Activated CD4-positive, alpha-beta T cell treated with anti-CD3 and anti-CD28 coated beads for 36 hours (primary cell): ENCODE data around the gene LRRC4. TPM values are rescaled to one million over a fixed set of nuclear protein-coding genes. Genes with fewer than 3 reads are reported as not detected.
A peak's percentile ranks its signal among the peaks of the same experiment; 100 is the strongest.

ENCODE experiments used
- ATAC-seq: fragments of 200-7000 bp; cut with Tn5 transposase; one replicate; pipeline ENCODE4 v1.10.0; 2021; ENCODE audit warnings: mild to moderate bottlenecking, moderate library complexity
- CTCF ChIA-PET: fragments of 350-600 bp; sonication (Branson Sonifier 250); formaldehyde crosslinking; loops from one replicate; lab custom pipeline; 2021; ENCODE audit warnings: antibody characterized with exemption; lab: Charles Lee
- POLR2A ChIA-PET: fragments of 350-600 bp; sonication (Branson Sonifier 250); formaldehyde crosslinking; loops from one replicate; lab custom pipeline; 2021; ENCODE audit warnings: antibody characterized with exemption, inconsistent platforms; lab: Charles Lee
- DNase-seq: peaks from one replicate; pipeline ENCODE4 v3.0.0-alpha.2; 2020
- H3K27ac Mint-ChIP-seq: one replicate; pipeline ENCODE4 v1.8.0; 2021; ENCODE audit warnings: mixed read lengths
- H3K27me3 Mint-ChIP-seq: one replicate; pipeline ENCODE4 v1.8.0; 2021; ENCODE audit warnings: mixed read lengths
- H3K36me3 Mint-ChIP-seq: one replicate; pipeline ENCODE4 v1.8.0; 2021; ENCODE audit warnings: low read depth, mixed read lengths
- H3K4me1 Mint-ChIP-seq: one replicate; pipeline ENCODE4 v1.8.0; 2021; ENCODE audit warnings: mixed read lengths
- H3K4me3 Mint-ChIP-seq: one replicate; pipeline ENCODE4 v1.8.0; 2021; ENCODE audit warnings: mild to moderate bottlenecking, moderate library complexity, mixed read lengths
- H3K9me3 Mint-ChIP-seq: one replicate; pipeline ENCODE4 v1.8.0; 2021; ENCODE audit warnings: low read depth, mixed read lengths
- intact Hi-C, 2 experiments: fragments of 100-400 bp; cut with DNase I in 1 of 2; cut with micrococcal nuclease in 1 of 2; formaldehyde crosslinking; loops; one replicate each; pipeline versions ENCODE4 v1.14.2 to v1.15.1; 2022 to 2024; cut with DNase I, micrococcal nuclease
- total RNA-seq, 2 experiments: library from RNA; stranded (reverse); gene quantifications; one replicate each; pipeline ENCODE4 v1.2.3, GENCODE V29; 2021

LRRC4 gene
- total RNA-seq, 2 experiments from 2014 or later = 0.37 to 0.50 TPM

DNA sequence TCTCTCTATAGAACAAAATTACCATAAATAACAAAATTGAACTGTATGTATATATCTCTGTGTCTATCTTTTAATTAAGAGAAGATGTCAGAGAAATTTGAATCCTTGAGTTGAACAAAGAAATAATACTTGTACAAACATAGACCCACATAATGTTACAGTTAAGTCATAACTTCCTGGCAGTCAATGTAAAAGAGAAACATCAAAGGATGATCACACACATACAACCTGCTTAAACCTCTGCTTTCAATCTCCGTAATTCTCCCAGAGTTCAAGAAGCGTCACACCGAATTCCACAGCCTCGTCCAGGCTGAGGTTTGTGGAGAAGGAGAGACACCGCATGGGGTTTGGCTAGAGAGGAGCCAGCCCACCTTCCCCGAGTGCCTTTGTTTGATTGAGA is 40.1 kb upstream of the LRRC4 start:
- DNase-seq = no peak
- no peaks in the 10 kb centered on the region for H3K27me3 Mint-ChIP-seq
- ATAC-seq = peak; percentile 64
- no peak overlapping the region for H3K4me3 Mint-ChIP-seq
- peaks cover 27% of the 10 kb centered on the region for H3K4me1 Mint-ChIP-seq
- no peaks in the 10 kb centered on the region for H3K9me3 Mint-ChIP-seq
- ChIA-PET CTCF (interaction anchor here (0.6 to 0.7 kb wide), 3 partner anchors 12 to 376 kb away, joined by 3 to 5 read pairs (median 4); no protein-coding TSS in a partner anchor), POLR2A (no interaction called here)
- peaks cover 4% of the 10 kb centered on the region for H3K36me3 Mint-ChIP-seq
- intact Hi-C loops = no loop called here
- no peak overlapping the region for H3K27ac Mint-ChIP-seq

DNA sequence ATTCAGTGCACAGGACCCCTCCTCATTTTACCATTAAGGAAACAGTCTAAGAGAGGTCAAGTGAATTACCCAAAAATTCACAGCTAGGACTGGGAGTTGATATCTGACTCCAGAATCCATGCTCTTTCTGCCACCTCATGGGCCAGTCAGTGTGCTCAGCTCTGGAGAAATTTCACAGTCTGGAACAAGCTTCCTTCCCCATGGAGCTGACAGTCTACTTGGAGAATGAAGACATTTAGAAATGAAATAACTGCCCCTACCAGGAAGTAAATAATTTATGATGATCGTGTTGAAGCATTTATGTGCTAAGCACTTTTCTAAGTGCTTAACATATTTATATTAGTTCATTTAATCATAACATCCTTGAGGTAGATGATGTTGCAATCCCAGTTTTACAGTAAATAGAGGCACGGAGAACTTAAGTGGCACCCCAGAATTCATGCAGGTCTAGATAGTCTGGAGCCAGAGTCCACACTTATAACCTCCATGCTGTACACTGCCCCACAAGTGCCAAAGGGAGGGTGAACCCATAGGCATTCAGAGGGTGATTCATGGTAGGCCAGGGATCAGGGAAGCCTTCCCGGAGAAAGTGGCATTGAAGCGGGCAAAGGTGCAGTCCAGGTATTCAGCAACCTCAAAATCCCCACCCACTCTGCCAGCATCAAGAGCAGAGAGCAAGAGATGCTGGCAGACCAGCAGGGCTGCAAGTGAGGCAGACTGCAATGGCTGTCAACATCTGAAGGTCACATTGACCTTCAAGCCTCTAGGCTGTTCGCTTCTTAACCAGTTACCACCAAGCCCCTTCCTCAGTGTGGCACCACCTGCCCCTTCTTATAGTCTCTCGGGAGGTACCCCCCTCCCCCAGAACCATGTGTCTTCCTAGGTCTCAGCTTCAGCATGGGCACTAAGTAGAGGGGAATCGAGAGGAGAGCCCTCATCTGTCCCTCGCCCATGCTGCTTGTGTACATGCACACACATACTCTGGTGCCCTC is 38.4 kb upstream of the LRRC4 start:
- Mint-ChIP-seq H3K36me3 (peaks cover 4% of the 10 kb centered on the region), H3K4me1 (peaks cover 27% of the 10 kb centered on the region), H3K27me3 (no peaks in the 10 kb centered on the region), H3K4me3 (no peak overlapping the region), H3K9me3 (no peaks in the 10 kb centered on the region), H3K27ac (no peak overlapping the region)
- ChIA-PET POLR2A (no interaction called here), CTCF (interaction anchor here (1.3 kb wide), 2 partner anchors 12 to 140 kb away, joined by 4 to 7 read pairs; no protein-coding TSS in a partner anchor)
- intact Hi-C loops = no loop called here
- DNase-seq (no peak), ATAC-seq (no peak)

DNA sequence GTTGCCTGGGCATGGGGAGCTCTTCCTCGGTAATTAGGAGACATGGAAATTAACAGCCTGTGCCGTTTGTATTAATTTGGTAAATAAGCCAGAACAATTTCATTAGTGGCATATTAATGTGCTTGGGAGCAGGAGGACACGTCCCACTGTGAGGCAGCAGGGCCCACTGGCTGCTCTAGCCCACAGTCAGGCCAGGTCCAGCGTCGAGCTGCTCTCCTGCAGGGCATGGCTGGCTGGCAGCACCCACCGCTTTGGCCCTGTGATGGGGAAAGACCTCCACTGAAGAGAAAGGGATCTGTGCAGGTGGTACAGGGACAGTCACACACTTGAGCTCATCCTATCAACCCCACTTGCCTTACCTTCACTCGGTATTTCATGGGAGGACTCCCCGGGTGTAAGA is 37.5 kb upstream of the LRRC4 start:
- POLR2A ChIA-PET = interaction anchor here (0.6 kb wide), 1 partner anchor 131 kb away, joined by 3 read pairs; no protein-coding TSS in a partner anchor
- ATAC-seq (no peak), DNase-seq (no peak)
- H3K27me3 Mint-ChIP-seq = no peaks in the 10 kb centered on the region
- CTCF ChIA-PET = interaction anchor here (0.6 to 1.3 kb wide), 3 partner anchors 9 to 140 kb away, joined by 3 to 7 read pairs (median 4); no protein-coding TSS in a partner anchor
- intact Hi-C loops = no loop called here
- no peaks in the 10 kb centered on the region for H3K9me3 Mint-ChIP-seq
- H3K27ac Mint-ChIP-seq = no peak overlapping the region
- H3K4me3 Mint-ChIP-seq = no peak overlapping the region
- peaks cover under 1% of the 10 kb centered on the region for H3K36me3 Mint-ChIP-seq
- peaks cover 31% of the 10 kb centered on the region for H3K4me1 Mint-ChIP-seq

DNA sequence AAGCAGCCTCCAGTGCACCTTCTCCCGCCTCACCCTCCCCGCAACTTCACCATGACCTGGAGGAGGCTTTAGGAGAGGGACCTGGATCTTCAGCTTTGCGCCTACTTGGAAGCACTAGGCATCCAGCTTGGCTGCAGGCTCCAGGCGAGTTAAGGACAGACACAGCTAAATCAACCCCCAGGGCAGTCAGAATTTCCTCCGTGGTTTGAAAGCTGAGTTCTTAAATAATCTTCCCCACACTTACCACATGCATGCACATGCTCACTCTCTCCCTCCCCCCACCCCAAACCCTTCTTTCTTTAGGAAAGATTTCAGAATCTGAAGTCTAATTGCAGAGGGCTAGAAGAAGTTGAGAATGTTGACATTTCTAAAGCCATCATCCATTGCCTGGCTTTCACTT is 36.7 kb upstream of the LRRC4 start:
- no peak for ATAC-seq
- Mint-ChIP-seq H3K4me3 (no peak overlapping the region), H3K27me3 (no peaks in the 10 kb centered on the region), H3K4me1 (peaks cover 31% of the 10 kb centered on the region), H3K27ac (no peak overlapping the region), H3K36me3 (peaks cover 4% of the 10 kb centered on the region), H3K9me3 (no peaks in the 10 kb centered on the region)
- no peak for DNase-seq
- ChIA-PET POLR2A (no interaction called here), CTCF (no interaction called here)
- intact Hi-C loops = no loop called here

DNA sequence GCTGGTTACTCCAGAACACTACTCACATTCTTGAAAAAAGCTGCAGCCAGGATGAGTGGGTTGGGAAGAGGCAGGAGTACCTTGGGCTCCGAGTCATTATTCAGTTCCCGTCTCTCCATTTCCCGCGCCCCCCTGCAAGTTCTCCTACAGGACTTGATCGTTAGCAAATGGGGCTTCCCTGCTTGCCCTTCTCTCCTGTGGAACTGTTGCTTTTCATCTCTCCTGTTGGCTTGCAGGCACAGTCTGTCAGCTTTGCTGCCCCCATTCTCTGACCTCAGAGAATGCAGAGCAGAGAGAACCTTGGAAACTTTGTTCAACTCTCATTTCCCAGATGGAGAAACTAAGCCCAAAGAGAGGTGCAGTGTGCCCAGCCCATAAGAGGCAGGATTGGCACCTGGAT is 35.6 kb upstream of the LRRC4 start:
- peaks cover 4% of the 10 kb centered on the region for H3K36me3 Mint-ChIP-seq
- CTCF ChIA-PET = no interaction called here
- ATAC-seq = no peak

DNA sequence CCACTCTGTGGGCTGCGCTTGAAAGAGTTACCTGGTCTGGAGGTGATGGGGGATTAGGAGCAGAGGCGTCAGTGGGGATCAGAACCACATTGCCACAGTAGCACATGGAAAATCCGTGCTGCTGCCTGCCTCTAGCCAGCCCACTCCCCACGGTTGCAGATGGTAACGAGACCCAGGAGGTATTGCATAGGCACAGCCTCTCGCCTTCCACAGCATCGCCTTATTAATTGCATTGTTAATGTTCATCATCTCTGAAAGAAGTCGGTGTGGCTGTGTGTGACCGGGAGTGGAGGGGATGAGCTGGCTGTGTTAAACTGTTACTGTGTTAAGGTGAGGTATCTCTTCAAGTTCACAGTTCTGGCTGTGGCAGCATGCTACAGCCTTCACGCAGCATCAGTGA is 35.2 kb upstream of the LRRC4 start:
- intact Hi-C loops = no loop called here
- Mint-ChIP-seq H3K9me3 (no peaks in the 10 kb centered on the region), H3K4me3 (no peak overlapping the region), H3K27ac (no peak overlapping the region), H3K4me1 (peaks cover 31% of the 10 kb centered on the region), H3K27me3 (no peaks in the 10 kb centered on the region), H3K36me3 (peaks cover 4% of the 10 kb centered on the region)
- DNase-seq = no peak
- ATAC-seq = no peak
- ChIA-PET POLR2A (no interaction called here), CTCF (no interaction called here)

More for the DNA sequence above, 35.6 kb upstream of the LRRC4 start:
- POLR2A ChIA-PET = no interaction called here
- no peak overlapping the region for H3K4me3 Mint-ChIP-seq
- no peaks in the 10 kb centered on the region for H3K27me3 Mint-ChIP-seq
- intact Hi-C loops = no loop called here
- no peak overlapping the region for H3K27ac Mint-ChIP-seq
- DNase-seq = no peak
- no peaks in the 10 kb centered on the region for H3K9me3 Mint-ChIP-seq
- peaks cover 33% of the 10 kb centered on the region for H3K4me1 Mint-ChIP-seq

DNA sequence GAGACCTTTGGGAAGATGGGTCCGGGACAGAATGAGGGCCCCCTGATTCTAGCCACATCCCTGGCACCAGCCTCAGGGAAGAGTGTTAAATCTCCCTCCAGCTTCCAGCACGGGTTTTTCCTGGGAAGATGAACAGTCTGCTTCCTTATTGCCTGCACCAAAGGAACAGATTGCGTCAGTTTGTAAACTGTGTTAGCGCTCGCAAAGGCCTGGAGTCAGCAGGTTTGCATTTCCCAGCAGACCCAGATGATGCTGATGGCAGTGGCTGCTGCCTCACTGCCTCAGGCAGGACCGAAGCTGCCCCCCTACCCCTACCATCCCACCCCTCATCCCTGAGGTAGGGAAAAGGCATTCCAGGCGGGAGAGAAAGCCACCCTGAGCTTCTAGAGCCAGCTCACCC is 34.6 kb upstream of the LRRC4 start:
- H3K9me3 Mint-ChIP-seq = no peaks in the 10 kb centered on the region
- H3K27me3 Mint-ChIP-seq = no peaks in the 10 kb centered on the region
- POLR2A ChIA-PET = no interaction called here
- ATAC-seq (no peak), DNase-seq (no peak)
- peaks cover 4% of the 10 kb centered on the region for H3K36me3 Mint-ChIP-seq
- CTCF ChIA-PET = interaction anchor here (0.6 kb wide), 1 partner anchor 264 kb away, joined by 3 read pairs; no protein-coding TSS in a partner anchor
- H3K4me3 Mint-ChIP-seq = no peak overlapping the region
- intact Hi-C loops = no loop called here
- peaks cover 31% of the 10 kb centered on the region for H3K4me1 Mint-ChIP-seq
- no peak overlapping the region for H3K27ac Mint-ChIP-seq

DNA sequence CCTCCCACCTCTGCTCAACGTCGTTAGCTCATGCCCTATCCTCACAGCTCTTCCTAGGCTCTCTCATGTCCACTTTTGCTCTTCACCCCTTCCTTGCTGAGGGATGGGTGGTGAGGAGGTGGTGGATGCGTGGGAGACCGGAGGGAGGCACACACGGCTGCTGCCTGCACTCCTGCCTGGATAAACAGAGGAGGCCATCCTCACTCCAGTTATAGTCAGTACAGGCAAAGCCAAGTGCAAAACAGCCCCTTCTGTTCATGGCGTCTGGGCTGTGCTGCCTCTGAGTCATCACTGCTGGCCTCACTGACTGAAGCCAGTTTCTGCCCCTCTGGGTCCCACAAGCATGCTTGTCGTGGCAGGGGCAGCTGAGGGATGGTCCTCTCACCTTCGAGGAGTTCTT is 31.9 kb upstream of the LRRC4 start:
- H3K4me3 Mint-ChIP-seq = no peak overlapping the region
- H3K27ac Mint-ChIP-seq = no peak overlapping the region
- no peaks in the 10 kb centered on the region for H3K27me3 Mint-ChIP-seq
- H3K4me1 Mint-ChIP-seq = peaks cover 50% of the 10 kb centered on the region
- DNase-seq (no peak), ATAC-seq (no peak)
- POLR2A ChIA-PET = no interaction called here
- H3K36me3 Mint-ChIP-seq = peaks cover 4% of the 10 kb centered on the region
- intact Hi-C loops = no loop called here
- CTCF ChIA-PET = interaction anchor here (0.5 kb wide), 1 partner anchor 1221 kb away, joined by 3 read pairs; no protein-coding TSS in a partner anchor
- no peaks in the 10 kb centered on the region for H3K9me3 Mint-ChIP-seq

DNA sequence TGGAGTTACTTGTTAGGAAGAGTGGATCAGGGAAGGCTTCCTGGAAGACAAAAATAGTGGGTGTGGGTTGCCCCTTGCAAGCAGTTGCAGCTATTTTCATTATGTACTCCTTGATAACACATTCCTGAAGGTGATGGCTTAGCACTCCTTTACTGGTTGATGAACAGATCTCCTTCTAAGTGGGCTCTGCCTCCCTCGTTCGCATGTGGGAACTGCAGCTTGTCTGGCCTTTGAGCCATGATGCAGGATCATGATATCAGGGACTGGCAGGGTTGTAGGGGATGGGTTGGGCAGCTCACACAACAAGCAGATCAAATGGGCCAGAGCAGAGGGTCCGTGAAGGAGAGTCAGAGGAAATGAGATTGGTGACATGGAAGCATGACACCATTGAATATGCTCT is 28.8 kb upstream of the LRRC4 start:
- H3K4me1 Mint-ChIP-seq = peaks cover 54% of the 10 kb centered on the region
- H3K27me3 Mint-ChIP-seq = no peaks in the 10 kb centered on the region

DNA sequence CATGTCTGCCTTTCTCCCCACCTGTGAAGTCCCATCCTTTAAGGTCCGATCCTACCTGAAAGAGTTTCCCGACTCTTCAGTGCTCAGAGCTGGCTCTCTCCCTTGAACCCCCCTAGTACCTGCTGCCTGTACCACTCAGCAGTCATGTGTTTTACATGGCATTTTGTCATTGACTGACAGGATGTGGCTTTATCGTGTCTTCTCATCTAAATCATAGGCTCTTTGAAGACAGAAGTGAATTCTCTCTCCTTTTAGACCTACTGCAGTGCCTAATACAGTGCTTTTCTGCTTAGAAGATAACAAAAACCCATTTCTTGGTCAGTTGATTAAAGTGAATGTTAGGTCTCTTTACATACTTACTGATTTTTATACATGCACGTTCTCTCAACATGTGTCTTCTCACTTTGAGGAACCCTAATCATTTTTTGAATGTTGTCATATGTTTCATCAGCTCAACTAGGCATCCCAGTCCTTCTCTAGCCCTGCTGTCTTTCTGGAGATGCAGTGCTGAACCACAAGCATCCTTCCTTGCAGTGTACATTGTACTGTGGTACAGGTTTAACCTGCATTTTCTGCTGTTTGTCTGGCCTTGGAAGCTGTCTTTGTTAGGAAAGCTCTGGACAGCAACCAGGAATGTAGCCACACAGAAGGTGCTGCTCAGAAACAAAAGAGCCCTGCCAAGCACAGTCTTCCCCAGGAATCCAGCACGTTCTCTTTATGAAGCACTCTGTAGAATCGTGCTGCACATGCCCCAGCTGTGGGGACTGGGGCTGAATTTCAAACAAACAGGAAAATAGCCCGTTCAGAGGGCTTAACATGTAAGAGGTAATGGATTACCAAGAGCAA is 28.1 kb upstream of the LRRC4 start:
- DNase-seq (no peak), ATAC-seq (peak; percentile 85)
- no peak overlapping the region for H3K4me3 Mint-ChIP-seq
- H3K9me3 Mint-ChIP-seq = no peaks in the 10 kb centered on the region
- CTCF ChIA-PET = interaction anchor here (0.6 to 1.2 kb wide), 4 partner anchors 9 to 150 kb away, joined by 3 read pairs; no protein-coding TSS in a partner anchor
- H3K27me3 Mint-ChIP-seq = no peaks in the 10 kb centered on the region
- intact Hi-C loops = no loop called here
- H3K27ac Mint-ChIP-seq = peak overlapping the region; percentile 53
- peaks cover 4% of the 10 kb centered on the region for H3K36me3 Mint-ChIP-seq
- peaks cover 52% of the 10 kb centered on the region for H3K4me1 Mint-ChIP-seq
- POLR2A ChIA-PET = no interaction called here

More for the DNA sequence above, 28.8 kb upstream of the LRRC4 start:
- H3K36me3 Mint-ChIP-seq = peaks cover 4% of the 10 kb centered on the region
- ChIA-PET CTCF (interaction anchor here (0.7 to 1.2 kb wide), 3 partner anchors 9 to 150 kb away, joined by 3 read pairs; no protein-coding TSS in a partner anchor), POLR2A (no interaction called here)
- H3K9me3 Mint-ChIP-seq = no peaks in the 10 kb centered on the region
- H3K27ac Mint-ChIP-seq = peak overlapping the region; percentile 57
- H3K4me3 Mint-ChIP-seq = no peak overlapping the region
- DNase-seq = no peak
- intact Hi-C loops = no loop called here
- ATAC-seq = no peak

DNA sequence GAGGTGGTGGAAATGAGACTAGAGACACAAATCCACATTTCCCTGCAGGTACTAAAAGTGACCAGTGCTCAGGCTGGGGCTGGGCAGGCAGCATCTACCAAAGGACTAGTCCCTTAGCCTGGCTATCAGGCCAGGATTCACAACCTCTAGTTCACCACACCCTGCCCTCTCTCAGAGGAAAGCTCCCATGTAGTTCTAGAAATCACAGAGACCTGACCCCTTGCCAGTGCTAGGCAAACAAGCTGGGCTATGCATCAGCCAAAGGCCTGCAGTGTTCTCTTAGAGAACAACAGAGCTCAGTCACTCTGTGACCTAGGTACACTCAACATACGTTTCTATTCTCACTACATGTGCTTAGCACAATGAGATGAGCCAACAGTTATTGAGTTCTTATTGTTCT is 26.7 kb upstream of the LRRC4 start:
- no peak overlapping the region for H3K4me3 Mint-ChIP-seq
- H3K9me3 Mint-ChIP-seq = no peaks in the 10 kb centered on the region
- DNase-seq (no peak), ATAC-seq (peak; percentile 23)
- ChIA-PET CTCF (interaction anchor here (0.6 to 1.1 kb wide), 2 partner anchors 8 to 11 kb away, joined by 3 to 4 read pairs; no protein-coding TSS in a partner anchor), POLR2A (no interaction called here)
- intact Hi-C loops = no loop called here
- no peak overlapping the region for H3K27ac Mint-ChIP-seq
- no peaks in the 10 kb centered on the region for H3K27me3 Mint-ChIP-seq
- H3K4me1 Mint-ChIP-seq = peaks cover 56% of the 10 kb centered on the region
- H3K36me3 Mint-ChIP-seq = no peaks in the 10 kb centered on the region
